ENCODE measurements around the gene RET.
"Not testable (repeated sequence)": the region's sequence is repeated elsewhere in the genome, so short reads cannot be mapped to it uniquely, and the experiment has no call there.

RET gene

DNA sequence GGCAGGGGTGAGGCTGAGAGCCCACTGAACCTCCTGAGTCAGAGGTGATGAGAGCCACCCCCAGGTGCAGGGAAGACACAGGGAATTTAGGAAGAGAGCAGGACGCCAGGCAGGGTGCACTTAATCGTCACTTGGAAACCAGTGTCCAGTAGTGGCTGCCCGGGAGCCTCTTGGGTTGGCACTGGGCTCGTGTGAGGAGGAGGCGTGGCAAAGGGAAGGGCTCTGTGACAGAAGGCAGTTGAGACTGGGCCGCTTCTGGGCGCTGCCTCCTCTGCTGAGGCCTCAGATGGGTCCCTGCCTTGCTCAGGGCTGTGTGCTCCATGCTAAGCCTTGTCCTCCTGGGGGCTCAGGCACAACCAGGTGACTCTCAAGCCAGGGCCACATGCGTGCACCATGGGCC, 13.3 kb downstream of the RET start:
- H3K36me3 ChIP-seq (ENCODE audit: control insufficient read depth, insufficient read depth, low read length), result no peaks in the 10 kb centered on the region
- 90 to 92% methylated on average over 8 of the region's 8 CpGs for WGBS, 2 experiments
- no peak overlapping the region for H3K4me3 ChIP-seq (ENCODE audit: insufficient read depth, low read depth, low read length)
- H3K4me1 ChIP-seq (ENCODE audit: control insufficient read depth, insufficient read depth, low read length), result peaks cover 5% of the 10 kb centered on the region
- no peaks in the 10 kb centered on the region for H3K9me3 ChIP-seq (ENCODE audit: control insufficient read depth, low read length)
- no peak overlapping the region for H3K27ac ChIP-seq (ENCODE audit: insufficient read depth, low read depth, low read length, poor library complexity, severe bottlenecking)
- no peaks in the 10 kb centered on the region for H3K27me3 ChIP-seq (ENCODE audit: control insufficient read depth, insufficient read depth, low read length, poor library complexity, severe bottlenecking)

DNA sequence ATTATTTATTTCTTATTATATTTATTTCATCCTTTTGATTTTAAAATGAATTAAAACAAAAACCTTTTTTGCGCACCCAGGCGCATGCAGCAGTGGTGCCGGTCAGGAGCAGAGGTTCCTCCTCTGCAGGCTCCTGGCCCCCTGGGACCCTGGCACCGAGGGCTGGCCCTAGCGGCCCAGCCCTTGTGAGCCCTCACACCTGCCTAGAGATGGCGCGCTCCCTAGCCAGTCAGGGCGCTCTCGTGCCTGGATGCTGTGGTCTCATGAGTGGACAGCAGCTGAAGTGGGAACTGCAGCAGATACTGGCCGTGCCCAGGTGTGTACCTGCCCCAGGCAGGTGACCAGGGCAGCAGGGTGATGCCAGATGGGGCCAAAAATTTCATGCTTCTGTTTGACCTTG, 13.8 kb downstream of the RET start:
- H3K4me1 ChIP-seq (ENCODE audit: control insufficient read depth, insufficient read depth, low read length), result peaks cover 5% of the 10 kb centered on the region

DNA sequence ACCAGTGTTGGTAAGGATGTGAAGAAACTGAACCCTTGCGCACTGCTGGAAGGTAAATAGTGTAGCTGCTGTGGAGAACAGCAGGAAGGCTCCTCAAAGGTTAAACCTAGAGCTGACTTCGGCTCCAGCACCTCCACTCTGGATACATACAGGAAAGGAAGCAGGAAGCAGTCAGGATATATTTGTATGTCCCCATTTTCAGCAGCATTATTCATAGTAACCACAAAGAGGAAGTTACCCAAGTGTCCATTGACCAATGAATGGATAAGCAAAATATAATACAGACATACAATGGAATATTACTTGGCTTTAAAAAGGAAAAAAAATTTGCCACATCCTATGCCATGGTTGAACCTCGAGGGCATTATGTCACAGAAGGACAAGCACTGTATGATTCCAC, 15.0 kb downstream of the RET start:
- no peak overlapping the region for H3K4me3 ChIP-seq (ENCODE audit: insufficient read depth, low read depth, low read length)
- WGBS, 2 experiments, result 89 to 91% methylated on average over 3 of the region's 3 CpGs
- no peak overlapping the region for H3K27ac ChIP-seq (ENCODE audit: insufficient read depth, low read depth, low read length, poor library complexity, severe bottlenecking)
- no peaks in the 10 kb centered on the region for H3K27me3 ChIP-seq (ENCODE audit: control insufficient read depth, insufficient read depth, low read length, poor library complexity, severe bottlenecking)
- no peaks in the 10 kb centered on the region for H3K36me3 ChIP-seq (ENCODE audit: control insufficient read depth, insufficient read depth, low read length)
- H3K9me3 ChIP-seq (ENCODE audit: control insufficient read depth, low read length), result no peaks in the 10 kb centered on the region
- H3K4me1 ChIP-seq (ENCODE audit: control insufficient read depth, insufficient read depth, low read length), result peaks cover 5% of the 10 kb centered on the region

More for the DNA sequence above, 13.8 kb downstream of the RET start:
- Histone ChIP-seq H3K27me3 (ENCODE audit: control insufficient read depth, insufficient read depth, low read length, poor library complexity, severe bottlenecking) (no peaks in the 10 kb centered on the region), H3K27ac (ENCODE audit: insufficient read depth, low read depth, low read length, poor library complexity, severe bottlenecking) (no peak overlapping the region), H3K36me3 (ENCODE audit: control insufficient read depth, insufficient read depth, low read length) (no peaks in the 10 kb centered on the region), H3K4me3 (ENCODE audit: insufficient read depth, low read depth, low read length) (no peak overlapping the region), H3K9me3 (ENCODE audit: control insufficient read depth, low read length) (no peaks in the 10 kb centered on the region)
- 93 to 96% methylated on average over 10 of the region's 10 CpGs for WGBS, 2 experiments

DNA sequence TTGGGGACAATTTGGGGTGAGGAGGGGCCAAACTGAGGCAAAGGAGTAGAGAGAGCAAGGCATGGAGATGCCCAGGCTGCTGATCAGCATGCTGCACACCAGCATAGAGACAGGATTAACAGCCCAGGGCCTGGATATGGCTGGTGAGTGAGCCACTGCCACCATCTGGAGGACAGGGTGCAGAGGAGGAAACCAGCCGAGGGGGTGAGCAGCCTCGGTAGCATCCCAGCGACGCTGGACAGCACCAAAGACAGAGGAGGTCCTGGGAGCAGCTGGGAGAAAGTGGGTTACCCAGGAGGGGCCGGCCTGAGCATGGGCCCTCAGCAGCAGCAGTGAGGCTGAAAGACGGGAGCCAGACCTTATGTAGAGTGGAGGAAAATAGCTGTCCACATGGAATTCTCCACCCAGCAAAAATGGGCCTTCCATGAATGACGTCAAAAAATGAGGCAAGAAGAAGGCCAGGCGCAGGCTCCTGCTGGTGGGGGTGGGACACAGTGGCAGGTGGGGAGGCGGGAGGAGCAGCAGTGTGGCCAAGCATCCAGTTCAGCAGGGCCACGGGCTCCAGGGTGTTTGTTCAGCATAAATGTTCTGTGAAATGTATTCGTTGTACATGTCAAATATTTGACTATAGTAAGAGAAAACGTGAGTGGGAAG, 16.7 kb downstream of the RET start:
- 57 to 61% methylated on average over 12 of the region's 12 CpGs for WGBS, 2 experiments
- peaks cover 4% of the 10 kb centered on the region for H3K4me1 ChIP-seq (ENCODE audit: control insufficient read depth, insufficient read depth, low read length)
- no peaks in the 10 kb centered on the region for H3K27me3 ChIP-seq (ENCODE audit: control insufficient read depth, insufficient read depth, low read length, poor library complexity, severe bottlenecking)
- H3K36me3 ChIP-seq (ENCODE audit: control insufficient read depth, insufficient read depth, low read length), result no peaks in the 10 kb centered on the region
- no peaks in the 10 kb centered on the region for H3K9me3 ChIP-seq (ENCODE audit: control insufficient read depth, low read length)
- no peak overlapping the region for H3K27ac ChIP-seq (ENCODE audit: insufficient read depth, low read depth, low read length, poor library complexity, severe bottlenecking)
- no peak overlapping the region for H3K4me3 ChIP-seq (ENCODE audit: insufficient read depth, low read depth, low read length)

DNA sequence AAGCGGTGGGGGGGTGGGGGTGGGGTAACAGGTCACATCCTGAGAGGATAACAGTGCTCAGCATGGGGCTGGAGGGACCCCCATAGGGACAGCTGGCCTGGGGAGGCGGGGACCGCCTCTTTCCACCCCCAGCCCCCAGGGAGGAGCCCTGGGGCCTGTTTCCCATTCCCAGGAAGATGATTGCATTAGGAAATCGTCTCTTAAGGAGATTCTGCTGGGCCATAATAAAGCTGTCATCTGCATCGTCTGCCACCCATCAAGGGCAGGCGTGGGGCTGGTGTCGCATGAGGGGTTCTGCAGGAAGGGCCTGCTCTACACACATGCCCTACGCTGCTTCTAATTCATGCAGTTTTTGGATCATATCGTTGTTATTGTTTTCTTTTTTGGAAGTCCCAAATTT, 17.2 kb downstream of the RET start:
- Histone ChIP-seq H3K9me3 (ENCODE audit: control insufficient read depth, low read length) (no peaks in the 10 kb centered on the region), H3K4me3 (ENCODE audit: insufficient read depth, low read depth, low read length) (no peak overlapping the region), H3K27me3 (ENCODE audit: control insufficient read depth, insufficient read depth, low read length, poor library complexity, severe bottlenecking) (no peaks in the 10 kb centered on the region), H3K36me3 (ENCODE audit: control insufficient read depth, insufficient read depth, low read length) (no peaks in the 10 kb centered on the region), H3K4me1 (ENCODE audit: control insufficient read depth, insufficient read depth, low read length) (no peaks in the 10 kb centered on the region), H3K27ac (ENCODE audit: insufficient read depth, low read depth, low read length, poor library complexity, severe bottlenecking) (no peak overlapping the region)
- WGBS, 2 experiments, result 86 to 88% methylated on average over 9 of the region's 9 CpGs

DNA sequence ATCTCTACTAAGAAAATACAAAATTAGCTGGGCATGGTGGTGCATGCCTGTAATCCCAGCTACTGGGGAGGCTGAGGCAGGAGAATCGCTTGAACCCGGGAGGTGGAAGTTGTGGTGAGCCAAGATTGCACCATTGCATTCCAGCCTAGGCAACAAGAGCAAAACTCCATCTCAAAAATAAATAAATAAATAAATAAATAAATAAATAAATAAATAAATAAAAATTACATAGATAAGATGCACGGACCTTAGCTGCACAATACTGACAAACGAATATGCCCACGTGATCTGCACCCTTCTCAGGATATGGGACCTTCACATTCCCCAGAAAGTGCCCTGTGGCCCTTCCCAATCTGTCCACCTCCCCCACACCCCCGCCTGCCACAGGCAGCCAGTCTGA, 22.5 kb downstream of the RET start:
- not testable (repeated sequence) for H3K36me3 ChIP-seq (ENCODE audit: control insufficient read depth, insufficient read depth, low read length); H3K27ac ChIP-seq (ENCODE audit: insufficient read depth, low read depth, low read length, poor library complexity, severe bottlenecking); H3K4me1 ChIP-seq (ENCODE audit: control insufficient read depth, insufficient read depth, low read length); H3K27me3 ChIP-seq (ENCODE audit: control insufficient read depth, insufficient read depth, low read length, poor library complexity, severe bottlenecking); H3K4me3 ChIP-seq (ENCODE audit: insufficient read depth, low read depth, low read length); H3K9me3 ChIP-seq (ENCODE audit: control insufficient read depth, low read length)
- 92 to 96% methylated on average over 6 of the region's 6 CpGs for WGBS, 2 experiments

DNA sequence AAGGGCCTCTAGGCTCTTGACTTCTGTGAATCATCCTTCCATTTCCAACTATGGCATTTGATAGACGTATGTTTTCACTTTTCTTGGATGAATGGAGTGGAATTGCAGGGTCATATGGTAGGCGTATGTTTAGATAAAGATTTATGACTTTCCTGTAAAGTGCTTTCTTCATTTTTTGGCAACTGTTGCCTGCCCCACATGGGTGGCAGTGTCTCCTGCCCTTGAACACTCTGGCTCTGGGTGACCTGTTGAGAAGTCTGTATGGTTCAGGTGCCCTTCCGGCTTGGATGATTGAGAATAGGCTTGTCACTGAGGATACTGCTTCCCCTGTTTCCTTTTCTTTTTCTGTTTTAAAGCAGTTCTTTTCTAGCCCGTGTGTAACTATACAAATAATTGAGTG, 23.1 kb downstream of the RET start:
- Histone ChIP-seq H3K27ac (ENCODE audit: insufficient read depth, low read depth, low read length, poor library complexity, severe bottlenecking) (no peak overlapping the region), H3K4me1 (ENCODE audit: control insufficient read depth, insufficient read depth, low read length) (no peaks in the 10 kb centered on the region), H3K27me3 (ENCODE audit: control insufficient read depth, insufficient read depth, low read length, poor library complexity, severe bottlenecking) (peaks cover 15% of the 10 kb centered on the region), H3K36me3 (ENCODE audit: control insufficient read depth, insufficient read depth, low read length) (no peaks in the 10 kb centered on the region), H3K4me3 (ENCODE audit: insufficient read depth, low read depth, low read length) (no peak overlapping the region), H3K9me3 (ENCODE audit: control insufficient read depth, low read length) (no peaks in the 10 kb centered on the region)
- 92 to 99% methylated on average over 3 to 4 of the region's 4 CpGs for WGBS, 2 experiments

DNA sequence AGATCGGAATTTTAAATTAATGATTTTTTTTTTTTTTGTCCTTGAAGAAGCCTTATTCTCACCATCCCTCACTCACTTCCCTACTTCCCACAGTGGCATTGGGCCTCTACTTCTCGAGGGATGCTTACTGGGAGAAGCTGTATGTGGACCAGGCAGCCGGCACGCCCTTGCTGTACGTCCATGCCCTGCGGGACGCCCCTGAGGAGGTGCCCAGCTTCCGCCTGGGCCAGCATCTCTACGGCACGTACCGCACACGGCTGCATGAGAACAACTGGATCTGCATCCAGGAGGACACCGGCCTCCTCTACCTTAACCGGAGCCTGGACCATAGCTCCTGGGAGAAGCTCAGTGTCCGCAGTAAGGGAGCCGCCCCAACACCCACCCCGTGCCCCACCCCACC, 23.5 kb downstream of the RET start:
- Histone ChIP-seq H3K4me1 (ENCODE audit: control insufficient read depth, insufficient read depth, low read length) (no peaks in the 10 kb centered on the region), H3K27ac (ENCODE audit: insufficient read depth, low read depth, low read length, poor library complexity, severe bottlenecking) (no peak overlapping the region), H3K4me3 (ENCODE audit: insufficient read depth, low read depth, low read length) (no peak overlapping the region), H3K36me3 (ENCODE audit: control insufficient read depth, insufficient read depth, low read length) (no peaks in the 10 kb centered on the region), H3K9me3 (ENCODE audit: control insufficient read depth, low read length) (no peaks in the 10 kb centered on the region), H3K27me3 (ENCODE audit: control insufficient read depth, insufficient read depth, low read length, poor library complexity, severe bottlenecking) (peaks cover 19% of the 10 kb centered on the region)
- 94 to 96% methylated on average over 16 to 17 of the region's 17 CpGs for WGBS, 2 experiments

DNA sequence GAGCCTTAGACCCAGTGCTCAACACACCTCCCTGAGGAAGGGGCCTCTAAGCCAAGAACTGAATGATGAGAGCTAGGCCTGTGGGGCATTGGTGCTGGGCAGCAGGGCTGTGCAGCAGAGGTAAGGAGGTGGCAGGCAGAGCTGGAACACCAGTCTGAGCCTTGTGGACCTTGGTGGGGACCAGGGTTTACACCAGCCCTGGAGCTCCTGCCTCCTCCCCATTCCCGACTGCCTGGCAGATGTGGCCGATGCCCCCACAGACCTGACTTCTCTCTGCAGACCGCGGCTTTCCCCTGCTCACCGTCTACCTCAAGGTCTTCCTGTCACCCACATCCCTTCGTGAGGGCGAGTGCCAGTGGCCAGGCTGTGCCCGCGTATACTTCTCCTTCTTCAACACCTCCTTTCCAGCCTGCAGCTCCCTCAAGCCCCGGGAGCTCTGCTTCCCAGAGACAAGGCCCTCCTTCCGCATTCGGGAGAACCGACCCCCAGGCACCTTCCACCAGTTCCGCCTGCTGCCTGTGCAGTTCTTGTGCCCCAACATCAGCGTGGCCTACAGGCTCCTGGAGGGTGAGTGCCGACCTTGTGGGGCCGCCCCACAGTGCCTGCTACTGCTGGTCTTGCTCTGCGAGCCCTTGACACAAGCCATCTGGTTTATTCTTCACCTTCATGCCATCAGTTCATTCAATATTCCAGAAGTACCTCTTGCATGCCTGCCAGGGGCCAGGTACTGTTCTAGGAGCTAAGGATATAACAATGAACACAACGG, 25.4 kb downstream of the RET start:
- no peaks in the 10 kb centered on the region for H3K36me3 ChIP-seq (ENCODE audit: control insufficient read depth, insufficient read depth, low read length)
- WGBS, 2 experiments, result 91 to 93% methylated on average over 19 of the region's 19 CpGs
- H3K9me3 ChIP-seq (ENCODE audit: control insufficient read depth, low read length), result no peaks in the 10 kb centered on the region
- peaks cover 19% of the 10 kb centered on the region for H3K27me3 ChIP-seq (ENCODE audit: control insufficient read depth, insufficient read depth, low read length, poor library complexity, severe bottlenecking)
- H3K27ac ChIP-seq (ENCODE audit: insufficient read depth, low read depth, low read length, poor library complexity, severe bottlenecking), result no peak overlapping the region
- H3K4me1 ChIP-seq (ENCODE audit: control insufficient read depth, insufficient read depth, low read length), result no peaks in the 10 kb centered on the region
- no peak overlapping the region for H3K4me3 ChIP-seq (ENCODE audit: insufficient read depth, low read depth, low read length)

DNA sequence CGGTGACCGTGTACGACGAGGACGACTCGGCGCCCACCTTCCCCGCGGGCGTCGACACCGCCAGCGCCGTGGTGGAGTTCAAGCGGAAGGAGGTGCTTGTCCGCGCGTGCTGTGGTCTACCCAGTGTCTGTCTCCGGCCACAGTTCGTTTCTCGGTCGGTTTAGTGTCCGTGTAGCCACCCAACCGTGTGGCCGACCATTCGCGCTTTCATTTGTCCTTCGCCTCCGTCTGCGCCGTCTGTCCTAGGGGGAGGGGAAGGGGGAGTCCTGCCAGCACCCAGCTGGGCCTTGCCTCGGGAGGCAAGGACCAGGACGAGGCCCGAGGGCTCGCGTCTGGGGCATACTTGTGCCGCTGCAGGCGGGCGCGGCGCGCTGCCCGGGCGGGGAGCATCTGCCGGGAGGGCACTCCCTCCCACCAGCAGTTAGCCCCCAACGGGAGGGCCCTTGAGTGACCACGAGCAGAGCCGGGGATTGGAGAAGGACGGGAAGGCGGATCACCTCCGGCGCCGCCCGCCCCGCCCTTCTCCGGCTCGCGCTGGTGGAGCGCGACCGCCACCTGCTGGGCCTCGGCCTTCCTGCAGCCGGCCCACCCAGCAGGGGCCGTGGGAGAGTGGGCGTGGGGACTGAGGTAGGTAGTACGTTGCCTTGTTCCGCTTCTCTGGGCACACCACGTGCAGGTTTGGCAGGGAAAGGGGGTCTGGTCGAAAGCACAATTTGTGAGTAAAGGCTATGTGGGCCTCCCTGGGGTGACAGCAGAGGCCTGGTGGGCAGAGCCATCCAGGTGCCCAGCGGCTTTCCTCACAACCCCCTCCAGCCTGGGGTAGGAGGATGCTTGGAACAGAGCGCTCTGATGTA, 28.5 kb downstream of the RET start:
- peaks cover 19% of the 10 kb centered on the region for H3K27me3 ChIP-seq (ENCODE audit: control insufficient read depth, insufficient read depth, low read length, poor library complexity, severe bottlenecking)
- H3K27ac ChIP-seq (ENCODE audit: insufficient read depth, low read depth, low read length, poor library complexity, severe bottlenecking), result no peak overlapping the region
- no peaks in the 10 kb centered on the region for H3K9me3 ChIP-seq (ENCODE audit: control insufficient read depth, low read length)
- 4% methylated on average over 71 of the region's 71 CpGs for WGBS, 2 experiments
- H3K36me3 ChIP-seq (ENCODE audit: control insufficient read depth, insufficient read depth, low read length), result no peaks in the 10 kb centered on the region
- peak overlapping the region; percentile 50 for H3K4me3 ChIP-seq (ENCODE audit: insufficient read depth, low read depth, low read length)
- H3K4me1 ChIP-seq (ENCODE audit: control insufficient read depth, insufficient read depth, low read length), result no peaks in the 10 kb centered on the region

Data from ectodermal cell (in vitro differentiated cells).